Measurements from ENCODE around the gene HNRNPUL1. TPM values are rescaled to one million over a fixed set of nuclear protein-coding genes. Genes with fewer than 3 reads are reported as not detected.
A peak's percentile ranks its signal among the peaks of the same experiment; 100 is the strongest.

The HNRNPUL1 gene
- total and polyA plus RNA-seq, 2 of the 8 experiments (the other 6 are each of a cell fraction or from before 2014, with no cell fraction given), result 99.5 to 264 TPM

DNA sequence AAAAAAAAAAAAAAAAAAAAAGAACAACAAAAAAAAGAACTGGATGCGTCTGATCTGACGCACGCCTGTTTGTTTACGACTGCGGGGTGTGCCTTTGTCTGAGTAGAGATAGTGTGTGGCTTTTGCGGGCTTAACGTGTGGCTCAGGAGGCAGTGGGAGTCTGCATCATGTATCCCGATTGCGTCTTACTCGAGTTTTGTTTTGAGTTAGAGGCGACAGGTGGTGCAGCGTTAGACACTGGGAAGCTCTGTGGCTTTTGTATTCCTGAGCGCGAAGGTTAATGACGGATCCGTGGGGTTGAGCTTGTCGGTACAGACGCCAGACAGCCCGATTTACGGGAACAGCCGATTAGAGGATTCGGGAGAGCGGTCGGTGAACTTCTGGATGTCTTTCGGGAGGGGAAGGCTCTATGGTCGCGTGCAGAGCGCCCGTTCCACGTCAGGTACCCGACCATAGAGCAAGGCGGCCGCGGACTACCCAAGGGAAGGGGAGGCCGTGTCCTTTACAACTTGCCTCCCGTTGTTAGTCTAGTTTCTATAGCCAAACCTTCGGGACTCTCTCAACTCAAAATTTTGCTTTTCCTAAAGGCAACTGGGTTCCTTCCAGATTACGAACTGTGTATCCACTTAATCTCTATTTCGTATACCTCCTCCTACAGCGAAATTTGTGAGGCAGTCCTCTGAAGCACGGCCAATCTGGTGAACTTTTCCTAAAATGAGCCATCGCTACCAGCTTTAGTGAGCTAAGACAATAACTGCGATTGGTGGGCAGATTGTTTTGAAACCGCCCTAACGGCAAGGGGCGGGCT is 926 bp upstream of the HNRNPUL1 start:
- Histone ChIP-seq H2BK120ac (replicated peaks; ENCODE audit: low read depth, low read length) (no peak overlapping the region), H3K27me3 (replicated peaks in 1 of 4; ENCODE audit: control insufficient read depth in 3 of 4, extremely low read depth in 1 of 4, insufficient read depth in 3 of 4, low read length in 3 of 4) (no peaks in the 10 kb centered on the region), H3K79me1 (ENCODE audit: low read depth, low read length) (peaks cover 11% of the 10 kb centered on the region), H4K20me1 (replicated peaks in 1 of 2; ENCODE audit: control insufficient read depth in 1 of 2, insufficient read depth in 2 of 2, low read length in 2 of 2) (peaks cover 2 to 4% of the 10 kb centered on the region in 2 experiments), H3K4ac (replicated peaks; ENCODE audit: insufficient read length, low read depth, low read length) (peak overlapping the region; percentile 46), H3K56ac (replicated peaks; ENCODE audit: insufficient read length, low read depth, low read length) (peak overlapping the region; percentile 80), H2BK20ac (ENCODE audit: low read length) (no peak overlapping the region), H4K91ac (replicated peaks; ENCODE audit: insufficient read length, low read length) (peak overlapping the region; percentile 20), H2BK5ac (ENCODE audit: low read depth, low read length) (peak overlapping the region; percentile 97), H2AFZ (ENCODE audit: low read length) (peak overlapping the region; percentile 54; the same call in 1 of the 2 replicates), H3K4me2 (ENCODE audit: insufficient read depth in 1 of 2, low read depth in 2 of 2, low read length in 2 of 2) (peak overlapping the region; percentile 84 to 99), H3K27ac (ENCODE audit: low read depth, low read length) (peak overlapping the region; percentile 86), H3K9me3 (ENCODE audit: insufficient read depth in 2 of 2, low read depth in 1 of 2, low read length in 1 of 2) (no peaks in the 10 kb centered on the region), H3K14ac (ENCODE audit: insufficient read length) (peak overlapping the region; percentile 27), H3K23me2 (ENCODE audit: low read depth, low read length) (peaks cover 14% of the 10 kb centered on the region), H3K18ac (ENCODE audit: extremely low read depth, low read length) (peak overlapping the region; percentile 88), H2BK12ac (ENCODE audit: low read depth, low read length) (peak overlapping the region; percentile 13; the same call in 1 of the 2 replicates), H3K79me2 (ENCODE audit: control insufficient read depth in 1 of 2, insufficient read depth in 2 of 2, low read length in 2 of 2) (peaks cover 35 to 45% of the 10 kb centered on the region in 2 experiments), H3K9ac (replicated peaks in 1 of 4; ENCODE audit: extremely low read depth in 1 of 4, low read depth in 3 of 4, low read length in 3 of 4) (peak overlapping the region; percentile 93 to 97 (median 94)), H3K4me3 (ENCODE audit: extremely low read depth in 1 of 4, insufficient read depth in 2 of 4, low read depth in 3 of 4, low read length in 4 of 4) (peak overlapping the region; percentile 82 to 100 (median 91)), H3K36me3 (ENCODE audit: control insufficient read depth in 2 of 4, insufficient read depth in 4 of 4, low read length in 3 of 4) (peaks cover 3 to 21% (median 10%) of the 10 kb centered on the region in 4 experiments), H4K5ac (ENCODE audit: insufficient read length, low read depth, low read length) (peak overlapping the region; percentile 67), H4K8ac (ENCODE audit: extremely low read depth, insufficient read depth, low read length) (peak overlapping the region; percentile 94), H3K4me1 (replicated peaks in 1 of 4; ENCODE audit: control insufficient read depth in 3 of 4, insufficient read depth in 4 of 4, low read length in 3 of 4) (peaks cover 0 to 10% (median 5%) of the 10 kb centered on the region in 4 experiments; a peak in 6 of 7 replicates), H2AK5ac (ENCODE audit: low read depth, low read length) (peak overlapping the region; percentile 18), H2BK15ac (ENCODE audit: low read length) (no peak overlapping the region), H3K23ac (ENCODE audit: insufficient read length) (no peak overlapping the region)
- CTCF ChIA-PET (ENCODE audit: partially characterized antibody), result interaction anchor here (0.6 to 4.8 kb wide), 23 partner anchors 9 to 137 kb away, joined by 3 to 89 read pairs (median 4); partner anchors contain the start of gene AXL
- FAIRE-seq (no peak), DNase-seq (ENCODE audit: low read depth in 1 of 2, low spot score in 2 of 2) (peak in 1 of 2 experiments; percentile 69)
- POLR2A ChIA-PET (ENCODE audit: partially characterized antibody), result interaction anchor here (0.6 to 38.6 kb wide), 38 partner anchors 9 to 599 kb away, joined by 3 to 579 read pairs (median 5); partner anchors contain the start of genes ACTMAP, AXL, CCDC97 and COQ8B
- 2% methylated on average over 41 of the region's 46 CpGs; no CpG with 5 or more reads in 1 of the 2 experiments for WGBS, 2 experiments (ENCODE audit: extremely low coverage in 1 of 2, insufficient coverage in 1 of 2, insufficient read length in 1 of 2, insufficient replicate concordance in 2 of 2, low coverage in 1 of 2, low lambda C conversion rate in 2 of 2, missing lambda C conversion rate in 1 of 2)
- TF ChIP-seq KDM5A (IDR thresholded peaks at IDR 0.05; ENCODE audit: low read length), result 0 out of 2 replicates have a peak, but pooled peaks have one; percentile 17
- TF ChIP-seq SAP30 (IDR thresholded peaks at IDR 0.05; ENCODE audit: insufficient read depth, insufficient replicate concordance, low read length), result peak; percentile 80
- no peak for TF ChIP-seq E2F6 (IDR thresholded peaks at IDR 0.05)
- TF ChIP-seq, protein P1, sequence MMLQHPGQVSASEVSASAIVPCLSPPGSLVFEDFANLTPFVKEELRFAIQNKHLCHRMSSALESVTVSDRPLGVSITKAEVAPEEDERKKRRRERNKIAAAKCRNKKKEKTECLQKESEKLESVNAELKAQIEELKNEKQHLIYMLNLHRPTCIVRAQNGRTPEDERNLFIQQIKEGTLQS (IDR thresholded peaks at IDR 0.05; ENCODE audit: insufficient read depth, low read depth, low read length), result no peak
- peak; percentile 76 for TF ChIP-seq POLR2AphosphoS5 (IDR thresholded peaks at IDR 0.05; ENCODE audit: low read depth, low read length)
- TF ChIP-seq SP2 (IDR thresholded peaks at IDR 0.05; ENCODE audit: low read length), result no peak
- peak; percentile 81 for TF ChIP-seq TAF1 (IDR thresholded peaks at IDR 0.05; ENCODE audit: low read depth, low read length)
- no peak for TF ChIP-seq NANOG (IDR thresholded peaks at IDR 0.05; ENCODE audit: insufficient read depth, low read depth, low read length, poor library complexity, severe bottlenecking)
- TF ChIP-seq CBX5 (IDR thresholded peaks at IDR 0.05; ENCODE audit: low read depth, low read length), result no peak
- TF ChIP-seq JUND (IDR thresholded peaks at IDR 0.05; ENCODE audit: low read length), result no peak
